Stimulated activated CD4-positive, alpha-beta T cell treated with anti-CD3 and anti-CD28 coated beads, TNF-alpha, amount 100 ng/mL, for 24 hours (primary cell): ENCODE data around the gene PNPLA5.
A peak's percentile ranks its signal among the peaks of the same experiment; 100 is the strongest.
"Not testable (repeated sequence)": the region's sequence is repeated elsewhere in the genome, so short reads cannot be mapped to it uniquely, and the experiment has no call there.

Source experiments
- DNase-seq, 3 experiments: peaks; one replicate each; pipeline ENCODE4 v3.0.0-alpha.2; 2020; ENCODE audit warnings: low read depth in 3 of 3

Gene PNPLA5

GRCh38 chr22:43881091-43882061 is 10.4 kb downstream of the PNPLA5 start:
- no peak for DNase-seq

- no peak for DNase-seq
These were observed 11.2 kb downstream of the PNPLA5 start for GRCh38 chr22:43880541-43880991.

GRCh38 chr22:43879901-43880540 is 11.8 kb downstream of the PNPLA5 start:
- no peak for DNase-seq

- DNase-seq = no peak
These were observed 12.8 kb downstream of the PNPLA5 start for GRCh38 chr22:43878831-43879550.

- no peak for DNase-seq
These were observed 13.6 kb downstream of the PNPLA5 start for GRCh38 chr22:43878079-43878795.

- no peak for DNase-seq
These were observed 14.8 kb downstream of the PNPLA5 start for GRCh38 chr22:43876866-43877509.

GRCh38 chr22:43869799-43870198 is 22.0 kb downstream of the PNPLA5 start:
- DNase-seq = no peak

GRCh38 chr22:43869001-43869400 is 22.8 kb downstream of the PNPLA5 start:
- DNase-seq = not testable (repeated sequence)

GRCh38 chr22:43867839-43868635 is 23.8 kb downstream of the PNPLA5 start:
- peak in 1 of 3 experiments; percentile 11 for DNase-seq

GRCh38 chr22:43862882-43863202 is 29.0 kb downstream of the PNPLA5 start:
- DNase-seq = no peak

- DNase-seq = no peak
These were observed 29.5 kb downstream of the PNPLA5 start, which contains the start of gene SULT4A1 for GRCh38 chr22:43862074-43862881. Gene SULT4A1 (minus strand): TSS chr22:43862513. CDS start chr22:43862382, 131 bp downstream.

- DNase-seq = no peak
These were observed 30.3 kb downstream of the PNPLA5 start for GRCh38 chr22:43861529-43861928.

- no peak for DNase-seq
These were observed 31.0 kb downstream of the PNPLA5 start for GRCh38 chr22:43860831-43861230.

GRCh38 chr22:43860126-43860525 is 31.7 kb downstream of the PNPLA5 start:
- no peak for DNase-seq

GRCh38 chr22:43859621-43860020 is 32.2 kb downstream of the PNPLA5 start:
- DNase-seq = no peak

GRCh38 chr22:43859176-43859575 is 32.6 kb downstream of the PNPLA5 start:
- DNase-seq = no peak

GRCh38 chr22:43858156-43858895 is 33.5 kb downstream of the PNPLA5 start:
- DNase-seq = no peak

GRCh38 chr22:43857367-43857766 is 34.4 kb downstream of the PNPLA5 start:
- no peak for DNase-seq

GRCh38 chr22:43855431-43855830 is 36.4 kb downstream of the PNPLA5 start:
- no peak for DNase-seq
